ENCODE data around the gene BMPR1A. TPM values are rescaled to one million over a fixed set of nuclear protein-coding genes. Genes with fewer than 3 reads are reported as not detected.
"Not testable (repeated sequence)": the region's sequence is repeated elsewhere in the genome, so short reads cannot be mapped to it uniquely, and the experiment has no call there.

Gene BMPR1A
- total RNA-seq, 2 experiments from 2014 or later: 8.9 to 11.7 TPM

DNA sequence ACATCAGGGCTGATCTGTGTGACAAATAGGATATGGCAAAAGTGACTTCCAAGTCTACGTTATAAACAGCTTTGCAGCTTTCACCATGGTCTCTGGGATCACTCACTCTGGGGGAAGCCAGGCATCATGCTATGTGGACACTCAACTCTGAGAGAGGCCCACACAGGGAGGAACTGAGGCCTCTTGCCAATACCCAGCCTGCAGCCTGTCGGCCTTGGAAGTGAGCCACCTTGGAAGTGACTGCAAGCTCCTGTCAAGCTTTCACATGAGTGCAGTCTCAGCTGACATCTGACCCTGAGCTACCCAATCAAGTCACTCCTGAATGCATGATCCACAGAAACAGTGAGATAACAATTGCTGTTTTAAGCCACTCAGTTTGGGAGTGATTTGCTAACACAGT, 144.5 kb downstream of the BMPR1A start:
- POLR2A ChIA-PET: no interaction called here
- no peak overlapping the region for H3K4me3 Mint-ChIP-seq

DNA sequence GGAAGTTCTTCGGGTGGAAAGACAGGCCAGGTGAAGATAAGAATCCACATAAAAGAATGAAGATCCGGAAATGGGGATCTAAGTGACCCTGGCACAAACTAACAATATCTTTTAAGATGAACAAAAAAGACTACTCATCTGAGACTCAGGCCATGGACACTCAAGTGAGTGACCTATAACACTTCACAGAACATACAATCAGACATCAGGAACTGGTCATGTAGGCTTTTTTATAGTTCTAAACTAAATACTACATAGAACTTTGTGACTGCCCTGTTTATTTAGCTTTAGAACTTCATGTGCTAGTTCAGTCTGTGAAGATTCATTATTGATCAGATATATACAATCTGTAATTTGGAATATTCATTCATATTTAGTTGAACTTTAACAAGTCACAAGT, 148.2 kb downstream of the BMPR1A start:
- CTCF ChIA-PET: interaction anchor here (0.6 kb wide), 1 partner anchor 376 kb away, joined by 4 read pairs; no protein-coding TSS in a partner anchor
- H3K4me3 Mint-ChIP-seq: no peak overlapping the region
- no peak for DNase-seq
- H3K36me3 Mint-ChIP-seq (ENCODE audit: low read depth): peaks cover 17% of the 10 kb centered on the region
- no peak overlapping the region for H3K27ac Mint-ChIP-seq
- H3K4me1 Mint-ChIP-seq: no peaks in the 10 kb centered on the region
- no peaks in the 10 kb centered on the region for H3K27me3 Mint-ChIP-seq
- H3K9me3 Mint-ChIP-seq: peaks cover 7% of the 10 kb centered on the region
- POLR2A ChIA-PET: no interaction called here

More for the DNA sequence above, 144.5 kb downstream of the BMPR1A start:
- Mint-ChIP-seq H3K9me3 (no peaks in the 10 kb centered on the region), H3K27me3 (no peaks in the 10 kb centered on the region), H3K27ac (no peak overlapping the region), H3K4me1 (no peaks in the 10 kb centered on the region), H3K36me3 (ENCODE audit: low read depth) (peaks cover 7% of the 10 kb centered on the region)
- DNase-seq: no peak
- CTCF ChIA-PET: interaction anchor here (1.5 to 1.9 kb wide), 3 partner anchors 8 to 207 kb away, joined by 3 to 4 read pairs (median 4); no protein-coding TSS in a partner anchor

- Mint-ChIP-seq H3K36me3 (ENCODE audit: low read depth) (peaks cover 17% of the 10 kb centered on the region), H3K27me3 (no peaks in the 10 kb centered on the region), H3K27ac (no peak overlapping the region), H3K9me3 (peaks cover 7% of the 10 kb centered on the region), H3K4me3 (no peak overlapping the region), H3K4me1 (no peaks in the 10 kb centered on the region)
- ChIA-PET CTCF (no interaction called here), POLR2A (no interaction called here)
- no peak for DNase-seq
These were observed 149.0 kb downstream of the BMPR1A start for GRCh38 chr10:86905429-86905828.

DNA sequence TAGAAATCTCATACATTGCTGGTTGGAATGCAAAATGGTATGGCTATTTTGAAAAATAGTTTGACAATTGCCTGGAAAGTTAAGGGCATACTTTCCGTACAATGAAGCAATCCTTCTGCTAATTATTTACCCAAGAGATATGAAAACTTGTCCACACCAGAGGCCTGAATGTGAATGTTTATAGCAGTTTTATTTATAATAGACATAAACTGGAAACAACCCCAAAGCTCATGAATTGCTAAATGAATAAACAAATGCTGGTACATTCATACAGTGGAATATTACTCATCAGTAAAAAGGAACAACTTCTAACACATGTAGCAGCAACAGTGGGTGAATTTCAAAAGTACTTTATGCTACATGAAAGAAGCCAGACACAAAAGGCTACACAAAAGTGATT, 158.3 kb downstream of the BMPR1A start:
- Mint-ChIP-seq H3K27me3 (no peaks in the 10 kb centered on the region), H3K4me3 (no peak overlapping the region), H3K4me1 (no peaks in the 10 kb centered on the region), H3K36me3 (ENCODE audit: low read depth) (peaks cover 11% of the 10 kb centered on the region), H3K27ac (no peak overlapping the region), H3K9me3 (no peaks in the 10 kb centered on the region)
- ChIA-PET POLR2A (no interaction called here), CTCF (no interaction called here)
- no peak for DNase-seq

- Mint-ChIP-seq H3K36me3 (ENCODE audit: low read depth) (peaks cover 11% of the 10 kb centered on the region), H3K4me3 (no peak overlapping the region), H3K4me1 (no peaks in the 10 kb centered on the region), H3K27ac (no peak overlapping the region), H3K9me3 (no peaks in the 10 kb centered on the region), H3K27me3 (no peaks in the 10 kb centered on the region)
- ChIA-PET POLR2A (no interaction called here), CTCF (no interaction called here)
- no peak for DNase-seq
These were observed 161.6 kb downstream of the BMPR1A start for GRCh38 chr10:86918022-86918471.

DNA sequence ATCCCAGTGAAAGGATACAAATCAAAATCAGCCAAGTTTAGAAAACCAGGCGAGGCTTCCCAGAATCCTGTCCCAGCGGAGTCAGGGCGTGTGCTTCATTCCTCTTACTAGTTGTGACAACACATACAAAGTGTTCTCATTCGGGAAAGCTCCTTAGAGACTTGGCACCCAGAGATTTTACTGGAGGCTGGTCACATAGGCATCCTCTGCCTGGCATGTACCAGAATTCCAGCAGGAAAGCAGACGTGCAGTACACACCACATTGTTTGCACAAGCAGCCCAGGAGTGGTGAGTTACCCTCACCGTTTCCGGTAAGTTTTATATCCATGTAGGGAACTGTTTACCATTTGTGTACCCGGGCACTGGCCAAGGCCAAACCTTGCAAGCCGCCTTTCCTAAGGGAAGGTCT, 166.1 kb downstream of the BMPR1A start:
- CTCF ChIA-PET: no interaction called here
- H3K27me3 Mint-ChIP-seq: no peaks in the 10 kb centered on the region
- no peak overlapping the region for H3K27ac Mint-ChIP-seq
- H3K4me3 Mint-ChIP-seq: no peak overlapping the region
- DNase-seq: no peak
- no peaks in the 10 kb centered on the region for H3K4me1 Mint-ChIP-seq
- POLR2A ChIA-PET: no interaction called here
- H3K36me3 Mint-ChIP-seq (ENCODE audit: low read depth): peaks cover 3% of the 10 kb centered on the region
- H3K9me3 Mint-ChIP-seq: no peaks in the 10 kb centered on the region

GRCh38 chr10:86929468-86930380, 173.3 kb downstream of the BMPR1A start:
- ChIA-PET POLR2A (no interaction called here), CTCF (no interaction called here)
- no peaks in the 10 kb centered on the region for H3K27me3 Mint-ChIP-seq
- H3K27ac Mint-ChIP-seq: no peak overlapping the region
- no peak for DNase-seq
- no peaks in the 10 kb centered on the region for H3K9me3 Mint-ChIP-seq
- H3K4me1 Mint-ChIP-seq: no peaks in the 10 kb centered on the region
- H3K4me3 Mint-ChIP-seq: no peak overlapping the region
- H3K36me3 Mint-ChIP-seq (ENCODE audit: low read depth): no peaks in the 10 kb centered on the region

DNA sequence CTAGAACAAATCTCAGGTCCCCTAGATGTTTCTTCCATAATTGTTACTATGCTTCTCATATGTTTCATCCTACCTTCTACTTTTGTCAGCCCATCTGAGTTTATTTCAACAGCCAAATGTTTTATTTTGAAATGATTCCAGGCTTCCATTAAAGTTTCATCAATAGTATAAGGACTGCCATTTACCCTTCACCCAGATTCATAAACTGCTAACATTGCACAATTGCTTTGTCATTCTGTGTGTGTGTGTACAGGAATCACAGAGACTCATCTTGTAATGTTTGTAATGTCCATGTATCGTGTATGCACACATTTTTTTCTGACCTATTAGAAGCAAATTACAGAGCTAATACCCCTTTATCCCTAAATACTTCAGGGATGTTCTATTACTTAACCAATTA, 175.5 kb downstream of the BMPR1A start:
- POLR2A ChIA-PET: no interaction called here
- no peaks in the 10 kb centered on the region for H3K9me3 Mint-ChIP-seq
- CTCF ChIA-PET: no interaction called here
- no peak for DNase-seq
- no peaks in the 10 kb centered on the region for H3K4me1 Mint-ChIP-seq
- no peak overlapping the region for H3K4me3 Mint-ChIP-seq
- no peak overlapping the region for H3K27ac Mint-ChIP-seq
- no peaks in the 10 kb centered on the region for H3K36me3 Mint-ChIP-seq (ENCODE audit: low read depth)
- H3K27me3 Mint-ChIP-seq: peaks cover 1% of the 10 kb centered on the region

- H3K9me3 Mint-ChIP-seq: no peaks in the 10 kb centered on the region
- H3K4me1 Mint-ChIP-seq: no peaks in the 10 kb centered on the region
- ChIA-PET POLR2A (no interaction called here), CTCF (interaction anchor here (0.6 kb wide), 1 partner anchor 26 kb away, joined by 3 read pairs; no protein-coding TSS in a partner anchor)
- no peaks in the 10 kb centered on the region for H3K36me3 Mint-ChIP-seq (ENCODE audit: low read depth)
- peaks cover 1% of the 10 kb centered on the region for H3K27me3 Mint-ChIP-seq
- no peak for DNase-seq
- H3K4me3 Mint-ChIP-seq: no peak overlapping the region
- H3K27ac Mint-ChIP-seq: no peak overlapping the region
These were observed 176.3 kb downstream of the BMPR1A start for GRCh38 chr10:86932674-86933073.

- CTCF ChIA-PET: interaction anchor here (1.0 kb wide), 1 partner anchor 26 kb away, joined by 4 read pairs; no protein-coding TSS in a partner anchor
- POLR2A ChIA-PET; H3K27ac Mint-ChIP-seq; H3K9me3 Mint-ChIP-seq; DNase-seq; H3K36me3 Mint-ChIP-seq (ENCODE audit: low read depth); H3K4me3 Mint-ChIP-seq; H3K4me1 Mint-ChIP-seq; H3K27me3 Mint-ChIP-seq: not testable (repeated sequence)
These were observed 177.8 kb downstream of the BMPR1A start for GRCh38 chr10:86934162-86934711.

DNA sequence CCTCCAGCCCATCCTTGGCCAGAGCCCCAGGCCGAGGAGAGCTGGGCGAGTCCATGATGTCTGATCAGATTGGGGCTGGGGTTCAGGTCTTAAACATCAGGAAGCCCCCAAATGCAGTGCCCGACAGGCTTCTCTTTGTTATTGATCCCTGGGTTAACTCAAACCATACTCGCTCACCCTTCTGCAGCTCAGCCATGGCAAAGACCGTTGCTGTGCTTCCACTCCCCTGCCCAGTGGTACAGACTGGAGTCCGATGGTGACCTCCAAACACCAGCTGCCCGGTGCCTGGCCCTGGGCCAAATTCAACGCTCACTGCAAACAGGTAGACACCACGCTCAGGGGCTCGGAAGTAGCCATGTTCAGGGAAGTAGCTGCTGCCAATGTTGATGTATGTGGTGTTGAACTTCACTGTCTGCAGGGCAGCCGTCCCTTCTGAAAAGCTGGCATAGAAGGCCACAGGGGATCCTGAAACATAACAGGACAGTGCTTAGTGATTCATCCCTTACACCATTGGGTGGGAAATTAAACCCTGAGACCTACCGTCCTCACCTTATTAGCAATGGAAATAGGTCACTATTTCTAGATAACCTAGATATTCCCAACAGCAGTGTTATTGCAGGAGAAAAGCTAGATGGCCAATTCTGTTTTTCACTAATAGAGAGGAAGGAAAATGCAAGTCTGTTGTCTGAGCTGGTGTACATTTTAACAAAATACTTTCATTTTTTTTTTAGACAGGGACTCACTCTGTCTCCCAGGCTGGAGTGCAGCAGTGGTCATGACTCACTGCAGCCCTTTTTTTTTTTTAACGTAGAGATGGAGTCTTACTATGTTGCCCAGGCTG, 180.5 kb downstream of the BMPR1A start:
- peaks cover 1% of the 10 kb centered on the region for H3K4me1 Mint-ChIP-seq
- ChIA-PET CTCF (interaction anchor here (1.4 to 3.7 kb wide), 3 partner anchors 10 to 58 kb away, joined by 3 to 12 read pairs (median 3); partner anchors contain the start of gene ADIRF), POLR2A (no interaction called here)
- no peak overlapping the region for H3K4me3 Mint-ChIP-seq
- H3K9me3 Mint-ChIP-seq: no peaks in the 10 kb centered on the region
- H3K27me3 Mint-ChIP-seq: peaks cover 1% of the 10 kb centered on the region
- H3K36me3 Mint-ChIP-seq (ENCODE audit: low read depth): no peaks in the 10 kb centered on the region
- no peak for DNase-seq
- H3K27ac Mint-ChIP-seq: no peak overlapping the region

- CTCF ChIA-PET: interaction anchor here (0.8 to 3.7 kb wide), 6 partner anchors 9 to 242 kb away, joined by 3 to 12 read pairs (median 4); partner anchors contain the start of gene ADIRF
- Mint-ChIP-seq H3K27ac (no peak overlapping the region), H3K27me3 (peaks cover 1% of the 10 kb centered on the region), H3K36me3 (ENCODE audit: low read depth) (no peaks in the 10 kb centered on the region), H3K4me1 (peaks cover 1% of the 10 kb centered on the region), H3K9me3 (no peaks in the 10 kb centered on the region), H3K4me3 (no peak overlapping the region)
- DNase-seq: no peak
- POLR2A ChIA-PET: no interaction called here
These were observed 181.2 kb downstream of the BMPR1A start for GRCh38 chr10:86937502-86938154.
